ENCODE measurements around the gene TAF4.
A peak's percentile ranks its signal among the peaks of the same experiment; 100 is the strongest.
"Not testable (repeated sequence)": the region's sequence is repeated elsewhere in the genome, so short reads cannot be mapped to it uniquely, and the experiment has no call there.

TAF4 gene

GRCh38 chr20:62065674-62066338, at the start of gene TAF4:
TSS of gene TAF4 (minus strand) at chr20:62065881. CDS start at chr20:62065810, 71 bp downstream.
- peak; percentile 46 to 70 for DNase-seq (ENCODE audit: low read depth in 2 of 2)

GRCh38 chr20:62114894-62115293, 49.2 kb upstream of the TAF4 start:
- DNase-seq (ENCODE audit: low read depth in 2 of 2) = no peak

- DNase-seq (ENCODE audit: low read depth in 2 of 2) = no peak
Measured at GRCh38 chr20:62112368-62112767, 46.7 kb upstream of the TAF4 start.

GRCh38 chr20:62111148-62111547, 45.5 kb upstream of the TAF4 start:
- no peak for DNase-seq (ENCODE audit: low read depth in 2 of 2)

- no peak for DNase-seq (ENCODE audit: low read depth in 2 of 2)
Measured at GRCh38 chr20:62105592-62105991, 39.9 kb upstream of the TAF4 start.

GRCh38 chr20:62104791-62105345, 39.2 kb upstream of the TAF4 start:
- no peak for DNase-seq (ENCODE audit: low read depth in 2 of 2)

GRCh38 chr20:62104234-62104789, 38.6 kb upstream of the TAF4 start:
- DNase-seq (ENCODE audit: low read depth in 2 of 2) = no peak

- DNase-seq (ENCODE audit: low read depth in 2 of 2) = no peak
Measured at GRCh38 chr20:62103508-62104233, 38.0 kb upstream of the TAF4 start.

- DNase-seq (ENCODE audit: low read depth in 2 of 2) = no peak
Measured at GRCh38 chr20:62101078-62101477, 35.4 kb upstream of the TAF4 start.

GRCh38 chr20:62097881-62098407, 32.3 kb upstream of the TAF4 start:
- DNase-seq (ENCODE audit: low read depth in 2 of 2) = no peak

- no peak for DNase-seq (ENCODE audit: low read depth in 2 of 2)
Measured at GRCh38 chr20:62096421-62097380, 31.0 kb upstream of the TAF4 start.

- no peak for DNase-seq (ENCODE audit: low read depth in 2 of 2)
Measured at GRCh38 chr20:62089393-62089792, 23.7 kb upstream of the TAF4 start.

- no peak for DNase-seq (ENCODE audit: low read depth in 2 of 2)
Measured at GRCh38 chr20:62088258-62089127, 22.8 kb upstream of the TAF4 start.

- DNase-seq (ENCODE audit: low read depth in 2 of 2) = no peak
Measured at GRCh38 chr20:62087632-62088031, 22.0 kb upstream of the TAF4 start.

GRCh38 chr20:62087227-62087626, 21.5 kb upstream of the TAF4 start:
- no peak for DNase-seq (ENCODE audit: low read depth in 2 of 2)

GRCh38 chr20:62085206-62085605, 19.5 kb upstream of the TAF4 start:
- no peak for DNase-seq (ENCODE audit: low read depth in 2 of 2)

- not testable (repeated sequence) for DNase-seq (ENCODE audit: low read depth in 2 of 2)
Measured at GRCh38 chr20:62084224-62084623, 18.5 kb upstream of the TAF4 start.

- DNase-seq (ENCODE audit: low read depth in 2 of 2) = no peak
Measured at GRCh38 chr20:62083312-62083711, 17.6 kb upstream of the TAF4 start.

GRCh38 chr20:62080249-62080990, 14.7 kb upstream of the TAF4 start:
- DNase-seq (ENCODE audit: low read depth in 2 of 2) = no peak

GRCh38 chr20:62079166-62079565, 13.5 kb upstream of the TAF4 start:
- no peak for DNase-seq (ENCODE audit: low read depth in 2 of 2)

All from stimulated activated CD8-positive, alpha-beta memory T cell treated with anti-CD3 and anti-CD28 coated beads, Interleukin-15, amount 100 ng/mL, for 4 hours (primary cell).